Measurements from ENCODE around the gene CREB3L1.

The CREB3L1 gene

GRCh38 chr11:46332093-46332567, 54.7 kb downstream of the CREB3L1 start:
- in situ Hi-C loops (cut with HindIII; ENCODE audit: low sequenced_read_pairs), result no loop called here
- DNase-seq (ENCODE audit: low read depth, low spot score), result no peak
- H3K4me3 ChIP-seq (ENCODE audit: low read depth, low read length), result no peak overlapping the region
- no peak for TF ChIP-seq CTCF (IDR thresholded peaks at IDR 0.05; ENCODE audit: low read depth, low read length)

GRCh38 chr11:46332568-46333393, 55.3 kb downstream of the CREB3L1 start:
- H3K4me3 ChIP-seq (ENCODE audit: low read depth, low read length), result peak overlapping the region; percentile 12
- TF ChIP-seq CTCF (IDR thresholded peaks at IDR 0.05; ENCODE audit: low read depth, low read length), result no peak
- DNase-seq (ENCODE audit: low read depth, low spot score), result no peak
- in situ Hi-C loops (cut with HindIII; ENCODE audit: low sequenced_read_pairs), result no loop called here

GRCh38 chr11:46333394-46333947, 56.0 kb downstream of the CREB3L1 start:
- TF ChIP-seq CTCF (IDR thresholded peaks at IDR 0.05; ENCODE audit: low read depth, low read length), result no peak
- DNase-seq (ENCODE audit: low read depth, low spot score), result no peak
- H3K4me3 ChIP-seq (ENCODE audit: low read depth, low read length), result peak overlapping the region; percentile 5
- in situ Hi-C loops (cut with HindIII; ENCODE audit: low sequenced_read_pairs), result no loop called here

GRCh38 chr11:46334211-46334610, 56.7 kb downstream of the CREB3L1 start:
- no peak for TF ChIP-seq CTCF (IDR thresholded peaks at IDR 0.05; ENCODE audit: low read depth, low read length)
- H3K4me3 ChIP-seq (ENCODE audit: low read depth, low read length), result no peak overlapping the region
- in situ Hi-C loops (cut with HindIII; ENCODE audit: low sequenced_read_pairs), result no loop called here
- DNase-seq (ENCODE audit: low read depth, low spot score), result no peak

GRCh38 chr11:46335271-46335670, 57.8 kb downstream of the CREB3L1 start:
- no peak for DNase-seq (ENCODE audit: low read depth, low spot score)
- no peak for TF ChIP-seq CTCF (IDR thresholded peaks at IDR 0.05; ENCODE audit: low read depth, low read length)
- H3K4me3 ChIP-seq (ENCODE audit: low read depth, low read length), result no peak overlapping the region
- in situ Hi-C loops (cut with HindIII; ENCODE audit: low sequenced_read_pairs), result no loop called here

GRCh38 chr11:46335890-46336562, 58.6 kb downstream of the CREB3L1 start:
- in situ Hi-C loops (cut with HindIII; ENCODE audit: low sequenced_read_pairs), result no loop called here

More at GRCh38 chr11:46335890-46336562, 58.6 kb downstream of the CREB3L1 start:
- no peak for TF ChIP-seq CTCF (IDR thresholded peaks at IDR 0.05; ENCODE audit: low read depth, low read length)
- DNase-seq (ENCODE audit: low read depth, low spot score), result no peak
- H3K4me3 ChIP-seq (ENCODE audit: low read depth, low read length), result no peak overlapping the region
